ENCODE results near the gene EFNA2.
"Not testable (repeated sequence)": the region's sequence is repeated elsewhere in the genome, so short reads cannot be mapped to it uniquely, and the experiment has no call there.

EFNA2 gene

GRCh38 chr19:1302533-1303239 lies 17.0 kb downstream of the EFNA2 start:
- DNase-seq (ENCODE audit: low read depth, low spot score): no peak
- in situ Hi-C loops (cut with HindIII; ENCODE audit: low sequenced_read_pairs): no loop called here
- no peak for TF ChIP-seq CTCF (IDR thresholded peaks at IDR 0.05; ENCODE audit: low read depth, low read length)
- no peak overlapping the region for H3K4me3 ChIP-seq (ENCODE audit: low read depth, low read length)

DNA sequence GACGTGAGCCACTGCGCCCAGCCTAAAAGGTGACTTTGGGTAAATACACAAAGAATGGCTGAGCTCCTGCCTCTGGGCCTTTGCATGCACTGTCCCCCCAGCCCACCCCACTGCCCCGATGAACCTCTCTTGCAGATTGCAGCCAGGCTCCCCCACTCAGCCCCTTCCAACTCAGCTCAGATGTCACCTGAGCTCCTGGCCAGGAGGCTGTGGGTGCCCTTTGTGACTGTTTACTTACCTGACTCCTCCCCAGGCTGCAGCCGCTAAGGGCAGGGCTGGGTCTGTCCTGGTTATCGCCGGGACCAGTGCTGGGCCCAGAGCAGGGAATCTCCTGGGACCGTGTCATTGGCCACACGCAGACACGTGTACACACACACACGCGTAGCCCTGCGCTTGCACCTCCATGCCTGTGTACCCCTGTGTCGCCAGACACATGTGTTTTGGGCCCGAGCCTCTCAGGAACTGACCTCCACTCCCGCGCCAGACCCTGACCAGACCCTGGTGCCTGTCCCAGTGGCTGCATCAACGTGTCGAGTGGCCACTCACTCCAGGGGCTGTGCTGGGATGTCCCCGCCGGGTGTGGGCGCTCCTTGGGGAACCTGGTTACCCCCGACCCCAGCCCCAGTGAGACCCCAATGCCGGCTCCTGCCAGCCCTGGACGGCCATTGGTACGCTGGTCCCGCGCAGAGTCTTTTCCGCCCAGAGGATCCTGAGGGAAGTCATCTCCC lies 18.7 kb downstream of the EFNA2 start:
- no peak for DNase-seq (ENCODE audit: low read depth, low spot score)
- in situ Hi-C loops (cut with HindIII; ENCODE audit: low sequenced_read_pairs): no loop called here
- no peak overlapping the region for H3K4me3 ChIP-seq (ENCODE audit: low read depth, low read length)

DNA sequence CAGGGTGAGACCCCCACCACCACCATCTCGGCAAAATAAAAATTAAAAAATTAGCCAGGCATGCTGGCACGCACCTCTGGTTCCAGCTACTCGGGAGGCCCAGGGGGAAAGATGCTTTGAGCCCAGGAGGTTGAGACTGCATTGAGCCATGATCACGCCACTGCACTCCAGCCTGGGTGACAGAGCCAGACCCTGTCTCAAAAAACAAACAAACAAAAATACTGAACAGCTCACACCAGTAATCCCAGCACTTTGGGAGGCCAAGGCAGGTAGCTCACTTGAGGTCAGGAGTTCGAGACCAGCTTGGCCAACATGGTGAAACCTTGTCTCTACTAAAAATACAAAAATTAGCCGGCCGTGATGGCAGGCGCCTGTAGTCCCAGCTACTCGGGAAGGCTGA lies 19.7 kb downstream of the EFNA2 start:
- DNase-seq (ENCODE audit: low read depth, low spot score); H3K4me3 ChIP-seq (ENCODE audit: low read depth, low read length); in situ Hi-C loops (cut with HindIII; ENCODE audit: low sequenced_read_pairs): not testable (repeated sequence)

More for the DNA sequence above, 18.7 kb downstream of the EFNA2 start:
- TF ChIP-seq CTCF (IDR thresholded peaks at IDR 0.05; ENCODE audit: low read depth, low read length): no peak

DNA sequence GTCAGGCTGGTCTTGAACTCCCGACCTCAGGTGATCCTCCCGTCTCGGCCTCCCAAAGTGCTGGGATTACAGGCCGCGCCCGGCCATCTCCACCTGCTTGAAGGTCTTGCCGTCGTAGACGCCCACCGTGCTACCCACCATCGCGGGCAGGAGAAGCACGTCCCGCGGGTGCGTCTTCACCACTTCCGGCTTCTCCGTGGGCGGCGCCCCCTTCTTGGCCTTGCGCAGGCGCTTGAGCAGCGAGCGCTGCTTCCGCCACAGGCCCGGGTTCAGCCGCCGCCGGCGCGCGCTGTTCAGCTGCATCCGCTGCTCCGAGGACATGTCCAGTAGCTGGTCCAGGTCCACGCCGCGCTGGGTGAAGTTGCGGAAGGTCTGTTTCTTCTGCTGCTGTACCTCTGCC lies 21.6 kb downstream of the EFNA2 start:
- H3K4me3 ChIP-seq (ENCODE audit: low read depth, low read length): no peak overlapping the region
- no peak for TF ChIP-seq CTCF (IDR thresholded peaks at IDR 0.05; ENCODE audit: low read depth, low read length)
- DNase-seq (ENCODE audit: low read depth, low spot score): no peak
- in situ Hi-C loops (cut with HindIII; ENCODE audit: low sequenced_read_pairs): no loop called here

GRCh38 chr19:1307755-1308303 lies 22.2 kb downstream of the EFNA2 start:
- DNase-seq (ENCODE audit: low read depth, low spot score): no peak
- in situ Hi-C loops (cut with HindIII; ENCODE audit: low sequenced_read_pairs): no loop called here
- no peak for TF ChIP-seq CTCF (IDR thresholded peaks at IDR 0.05; ENCODE audit: low read depth, low read length)
- no peak overlapping the region for H3K4me3 ChIP-seq (ENCODE audit: low read depth, low read length)

DNA sequence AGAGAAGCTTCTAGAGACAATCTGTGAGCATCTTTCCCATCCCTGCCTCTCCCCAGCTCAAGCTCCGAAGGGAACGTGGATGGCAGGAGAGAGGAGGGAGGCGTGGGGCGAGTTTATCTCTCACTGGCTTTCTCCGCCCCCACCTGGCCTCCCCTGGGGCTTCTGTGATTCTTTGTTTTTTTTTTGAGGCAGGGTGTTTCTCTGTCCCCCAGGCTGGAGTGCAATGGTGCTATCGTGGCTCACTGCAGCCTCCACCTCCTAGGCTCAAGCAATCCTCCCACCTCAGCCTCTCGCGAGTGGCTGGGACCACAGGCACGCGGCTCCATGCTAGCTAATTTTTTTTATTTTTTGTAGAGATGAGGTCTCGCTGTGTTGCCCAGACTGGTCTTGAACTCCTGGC lies 23.0 kb downstream of the EFNA2 start:
- in situ Hi-C loops (cut with HindIII; ENCODE audit: low sequenced_read_pairs): no loop called here
- no peak for TF ChIP-seq CTCF (IDR thresholded peaks at IDR 0.05; ENCODE audit: low read depth, low read length)
- no peak for DNase-seq (ENCODE audit: low read depth, low spot score)
- no peak overlapping the region for H3K4me3 ChIP-seq (ENCODE audit: low read depth, low read length)
